GM23338 (cell line): ENCODE results near the gene MOB2.

ENCODE experiments used
- CREB1 ChIP-seq: fragments of 250-450 bp; sonication (Bioruptor Pico); IDR thresholded peaks from 2 replicates; pipeline ENCODE4 v1.5.0; 2020; ENCODE audit warnings: low read depth, mild to moderate bottlenecking, moderate library complexity
- CTCF ChIP-seq, 2 experiments: fragments of 200-600 bp in 1 of 2; sonication (generic) in 1 of 2; conservative IDR thresholded peaks; 2 replicates each; pipeline versions ENCODE4 v1.5.1 to v1.6.1; 2016 to 2017; ENCODE audit warnings: antibody characterized with exemption in 2 of 2, low read depth in 2 of 2, mild to moderate bottlenecking in 2 of 2, moderate library complexity in 1 of 2
- ETS1 ChIP-seq: IDR thresholded peaks from 2 replicates; pipeline ENCODE4 v1.6.1; 2016; ENCODE audit warnings: antibody characterized with exemption
- EZH2 ChIP-seq: fragments of 200-600 bp; sonication (generic); IDR thresholded peaks from one replicate; pipeline ENCODE4 v1.8.0; 2017; ENCODE audit warnings: antibody characterized with exemption, mild to moderate bottlenecking, low read depth; ENCODE audit not compliant: unreplicated experiment
- EZH2phosphoT487 ChIP-seq: fragments of 200-600 bp; sonication (generic); IDR thresholded peaks from one replicate; pipeline ENCODE4 v1.8.1; 2018; ENCODE audit warnings: antibody characterized with exemption; ENCODE audit not compliant: unreplicated experiment
- JUNB ChIP-seq: IDR thresholded peaks from one replicate; pipeline ENCODE4 v1.6.1; 2016; ENCODE audit warnings: antibody characterized with exemption; ENCODE audit not compliant: unreplicated experiment
- NANOG ChIP-seq: IDR thresholded peaks from 2 replicates; pipeline ENCODE4 v1.6.1; 2016; ENCODE audit warnings: antibody characterized with exemption, borderline replicate concordance
- POLR2AphosphoS5 ChIP-seq: IDR thresholded peaks from 2 replicates; pipeline ENCODE4 v1.6.1; 2016; ENCODE audit warnings: antibody characterized with exemption, low read depth
- REST ChIP-seq: IDR thresholded peaks from one replicate; pipeline ENCODE4 v1.6.1; 2018; ENCODE audit warnings: antibody characterized with exemption; ENCODE audit not compliant: unreplicated experiment
- STAT1 ChIP-seq: IDR thresholded peaks from one replicate; pipeline ENCODE4 v1.6.1; 2016; ENCODE audit warnings: antibody characterized with exemption; ENCODE audit not compliant: unreplicated experiment
- ZNF462 ChIP-seq: fragments of 250-450 bp; sonication (Bioruptor Pico); IDR thresholded peaks from 2 replicates; pipeline ENCODE4 v1.5.0; 2020; ENCODE audit warnings: mild to moderate bottlenecking, moderate library complexity

GRCh38 chr11:1462698-1462975 is 23.9 kb downstream of the MOB2 start:
- TF ChIP-seq CTCF (conservative IDR thresholded peaks at IDR 0.05; ENCODE audit: low read depth in 2 of 2), result no peak
- TF ChIP-seq POLR2AphosphoS5, result no peak
- no peak for TF ChIP-seq EZH2
- TF ChIP-seq CREB1 (CRISPR knock-in tag), result no peak
- TF ChIP-seq REST, result no peak
- TF ChIP-seq EZH2phosphoT487, result no peak
- no peak for TF ChIP-seq STAT1
- TF ChIP-seq ZNF462, result no peak
- TF ChIP-seq NANOG, result no peak
- TF ChIP-seq ETS1, result no peak
- TF ChIP-seq JUNB, result no peak
